HG03175 (cell line): Measurements from ENCODE around the gene SH3BGR.

Source experiments
- ATAC-seq: cut with Tn5 transposase; IDR thresholded peaks from one replicate; pipeline ENCODE4 v1.9.1; 2021; ENCODE audit warnings: mild to moderate bottlenecking, moderate library complexity; ENCODE audit not compliant: unreplicated experiment

Gene SH3BGR

DNA sequence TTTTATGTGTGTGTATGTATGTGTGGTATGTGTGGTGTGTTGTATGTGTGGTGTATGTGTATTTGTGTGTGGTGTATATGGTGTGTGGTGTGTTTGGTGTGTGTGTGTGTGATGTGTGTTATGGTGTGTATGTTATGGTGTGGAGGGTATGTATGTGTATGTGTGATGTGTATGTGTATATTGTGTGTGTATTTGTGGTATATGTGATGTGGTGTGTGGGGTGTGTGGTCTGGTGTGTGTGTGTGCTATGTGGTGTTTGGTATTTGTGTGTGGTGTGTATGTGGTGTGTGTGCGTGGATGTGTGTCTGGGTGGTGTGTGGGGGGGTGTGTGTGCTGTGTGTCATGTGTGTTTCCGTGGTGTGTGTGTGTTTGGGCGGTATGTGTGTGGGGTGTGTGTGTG lies 59.3 kb downstream of the SH3BGR start:
- ATAC-seq, result no peak

DNA sequence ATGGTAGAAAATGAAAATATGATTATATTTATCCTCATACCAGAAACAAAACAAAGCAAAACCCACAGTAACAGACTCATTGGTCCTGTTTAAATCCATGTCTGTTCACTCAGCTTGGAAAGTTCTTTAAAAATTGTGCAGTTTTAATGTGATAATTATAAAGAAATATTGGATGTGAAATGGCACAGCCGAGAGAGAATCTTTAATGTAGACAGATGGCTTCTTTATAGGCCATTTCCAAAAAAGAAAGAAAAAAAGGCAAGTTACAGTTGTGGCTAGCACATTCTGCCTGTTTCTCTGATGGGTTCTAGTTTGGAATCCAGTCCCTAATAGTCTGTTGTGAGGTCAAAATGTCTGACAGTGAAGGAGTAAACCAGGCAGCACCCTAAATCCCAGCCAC lies 62.0 kb downstream of the SH3BGR start:
- no peak for ATAC-seq

DNA sequence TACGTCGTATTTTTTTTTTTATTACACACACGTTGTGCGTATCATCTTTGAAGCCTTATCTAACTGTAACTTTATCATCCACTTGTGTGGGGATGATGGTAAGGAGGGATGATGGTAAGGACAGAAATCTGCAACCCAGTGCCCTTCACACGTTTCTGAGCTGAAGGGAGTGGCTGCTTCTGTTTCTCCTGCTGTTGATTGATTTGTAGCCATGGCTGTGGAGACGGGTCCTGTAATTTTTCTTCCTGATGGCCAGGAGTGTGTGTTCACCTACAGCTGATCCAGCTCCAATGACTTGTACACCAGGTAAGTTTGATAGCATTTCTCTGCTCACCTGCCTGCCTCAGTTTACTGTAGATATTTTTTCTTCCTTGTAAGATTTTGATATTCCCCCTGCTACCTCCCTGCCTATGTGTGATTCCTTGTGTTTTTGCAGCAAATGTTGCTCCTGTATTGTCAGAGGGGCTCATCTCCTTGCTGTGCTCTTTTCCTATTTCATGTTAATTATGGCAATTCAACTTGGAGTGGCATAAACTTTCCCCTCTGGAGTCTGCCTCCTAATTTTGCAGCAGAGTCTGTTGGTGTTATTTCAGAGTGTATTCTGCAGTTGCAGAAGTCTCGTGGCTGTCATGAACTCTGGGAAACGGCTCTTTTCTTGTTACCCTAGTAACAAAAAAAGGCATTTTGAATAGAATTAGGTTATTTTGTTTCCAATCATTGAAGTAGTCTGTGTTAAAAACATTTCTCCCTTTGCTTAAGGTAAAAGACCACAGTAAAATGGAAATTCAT lies 64.1 kb downstream of the SH3BGR start:
- no peak for ATAC-seq

DNA sequence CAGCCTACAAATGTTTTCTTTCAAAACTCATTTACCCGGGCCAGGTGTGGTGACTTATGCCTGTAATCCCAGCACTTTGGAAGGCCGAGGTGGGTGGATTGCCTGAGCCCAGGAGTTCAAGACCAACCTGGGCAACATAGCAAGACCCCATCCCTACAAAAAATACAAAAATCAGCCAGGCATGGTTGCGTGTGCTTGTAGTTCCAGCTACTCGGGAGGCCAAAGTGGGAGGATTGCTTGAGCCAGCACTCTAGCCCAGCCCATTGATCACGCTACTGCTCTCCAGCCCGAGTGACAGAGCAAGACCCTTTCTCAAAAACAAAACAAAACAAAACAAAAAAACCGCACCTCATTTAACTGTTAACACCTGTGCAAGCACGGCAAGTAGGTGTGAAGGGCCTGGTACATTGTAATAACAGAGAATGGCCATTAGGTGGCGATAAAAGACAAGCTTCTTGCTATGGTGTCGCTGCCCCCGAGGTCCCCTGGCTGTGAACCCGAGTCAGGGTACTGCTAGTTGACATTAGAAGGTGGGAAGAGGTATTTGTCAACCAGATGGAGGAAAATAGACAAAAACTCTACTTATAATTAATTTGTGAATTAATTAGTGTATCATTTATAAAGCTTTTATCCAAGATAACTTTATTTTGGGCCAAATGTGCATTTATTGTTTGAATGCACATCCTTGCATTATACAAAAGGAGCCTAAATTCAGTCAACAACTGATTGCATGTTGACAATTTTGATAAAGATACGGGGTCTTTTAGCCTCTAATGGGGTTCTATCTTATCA lies 66.5 kb downstream of the SH3BGR start:
- peak; percentile 76 for ATAC-seq

DNA sequence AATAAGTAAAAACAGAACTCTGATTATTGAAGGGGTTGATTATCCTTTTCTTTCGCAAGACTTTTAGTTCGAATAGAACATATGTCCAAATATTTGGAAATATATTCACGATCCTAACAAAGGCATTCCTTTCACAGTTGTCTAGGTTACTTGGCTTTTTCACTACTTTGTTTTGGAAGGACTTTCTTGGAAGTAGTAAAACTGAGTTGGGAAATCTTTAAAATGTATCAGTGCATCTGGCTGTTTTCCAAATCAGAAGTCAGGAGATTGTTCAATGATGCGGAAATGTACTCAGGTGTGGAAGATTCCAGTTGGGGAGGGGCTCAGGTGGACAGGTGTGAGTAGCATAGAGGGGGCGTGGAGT lies 67.1 kb downstream of the SH3BGR start:
- no peak for ATAC-seq

DNA sequence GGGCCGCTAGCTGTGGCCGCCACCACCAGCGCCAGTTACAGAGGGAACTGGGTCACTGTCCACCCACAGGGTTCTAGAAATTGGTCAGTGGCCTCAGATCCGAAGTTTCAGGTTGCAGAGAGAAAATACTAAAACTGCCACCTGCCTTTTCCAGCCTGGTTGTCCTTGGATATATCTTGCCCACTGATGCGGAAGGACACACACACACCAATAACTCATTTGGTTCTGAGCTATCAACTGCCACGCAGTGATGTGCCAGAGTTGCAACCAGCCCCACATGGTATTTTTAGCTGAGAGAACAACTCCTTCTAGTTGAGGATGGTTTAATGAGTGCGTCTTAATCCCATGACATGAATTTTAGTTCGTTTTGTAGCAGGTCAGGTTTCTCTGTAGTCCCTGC lies 68.1 kb downstream of the SH3BGR start:
- ATAC-seq, result no peak

DNA sequence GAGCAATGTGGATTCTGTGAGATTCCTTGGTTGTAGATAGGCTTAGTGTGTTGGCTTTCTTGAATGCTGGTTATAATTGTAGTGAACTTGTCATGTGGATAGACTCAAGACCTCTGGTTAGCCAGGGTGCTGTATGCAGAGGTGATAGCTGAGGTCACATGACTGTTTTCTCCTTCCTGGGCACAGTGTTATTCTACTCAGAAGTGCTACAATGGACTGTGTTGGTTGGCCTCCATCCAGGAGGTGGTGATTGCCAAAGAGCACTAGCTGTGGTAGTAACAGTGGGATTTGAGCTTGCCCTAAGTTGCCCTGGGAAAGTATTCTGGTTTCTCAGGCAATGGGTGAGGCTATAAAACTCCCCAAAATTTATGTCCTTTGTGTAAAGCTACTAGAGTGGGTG lies 71.6 kb downstream of the SH3BGR start:
- ATAC-seq, result no peak

DNA sequence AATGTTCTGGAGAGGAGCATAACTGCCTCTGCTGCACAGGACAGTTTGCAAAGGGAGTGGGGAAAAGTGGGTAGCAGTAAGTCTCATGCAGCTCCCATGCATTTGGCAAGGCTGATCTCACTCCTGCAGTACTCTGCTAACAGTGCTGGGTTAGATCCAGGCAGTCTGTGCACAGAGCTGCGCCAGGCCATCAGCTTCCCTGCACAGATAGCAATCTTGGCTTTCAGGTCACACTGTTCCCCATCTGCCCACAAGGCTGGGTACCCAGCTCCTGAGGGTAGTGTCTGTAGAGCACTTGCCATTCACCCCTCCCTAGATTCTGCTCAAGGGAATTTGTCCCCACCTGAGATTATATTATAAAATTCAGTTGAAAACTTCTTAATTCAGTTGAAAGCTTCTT lies 72.1 kb downstream of the SH3BGR start:
- ATAC-seq, result no peak

DNA sequence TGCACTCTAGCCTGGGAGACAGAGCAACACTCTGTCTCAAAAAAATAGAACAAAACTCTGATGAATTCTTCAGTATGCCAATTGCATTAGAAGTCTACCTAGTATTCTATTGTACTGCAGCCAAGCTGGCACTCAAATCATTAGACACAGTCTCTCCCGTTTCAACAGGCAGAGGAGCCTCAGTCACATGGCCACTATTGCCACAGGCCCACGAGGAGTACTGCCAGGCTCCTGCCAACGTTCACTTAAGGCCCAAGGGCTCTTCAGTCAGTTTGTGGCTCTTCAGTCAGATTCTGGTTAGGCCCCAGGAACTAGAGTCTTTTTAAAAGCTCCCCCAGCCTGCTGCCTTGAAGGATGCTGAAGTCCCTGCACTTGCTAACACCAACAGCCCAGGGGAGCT lies 73.4 kb downstream of the SH3BGR start:
- ATAC-seq, result no peak

DNA sequence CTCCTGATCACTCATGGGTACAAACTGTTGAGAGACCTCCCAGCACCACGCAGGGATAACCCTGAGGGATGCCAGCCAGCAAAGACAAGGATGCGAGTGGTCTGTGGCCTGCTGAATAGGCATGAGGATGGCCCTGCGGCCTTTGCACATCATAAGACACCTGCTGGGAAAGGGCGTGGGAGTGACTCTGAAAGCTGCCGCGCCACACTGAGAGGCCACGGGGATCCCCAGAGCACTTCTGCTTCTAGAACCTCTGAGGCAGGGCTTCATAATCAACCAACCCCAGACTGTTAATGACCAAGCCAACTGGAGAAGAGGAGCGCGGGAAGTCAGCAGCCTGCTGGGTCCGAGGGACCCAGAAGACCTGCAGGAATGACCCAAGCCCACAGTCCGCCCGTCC lies 73.8 kb downstream of the SH3BGR start:
- no peak for ATAC-seq

DNA sequence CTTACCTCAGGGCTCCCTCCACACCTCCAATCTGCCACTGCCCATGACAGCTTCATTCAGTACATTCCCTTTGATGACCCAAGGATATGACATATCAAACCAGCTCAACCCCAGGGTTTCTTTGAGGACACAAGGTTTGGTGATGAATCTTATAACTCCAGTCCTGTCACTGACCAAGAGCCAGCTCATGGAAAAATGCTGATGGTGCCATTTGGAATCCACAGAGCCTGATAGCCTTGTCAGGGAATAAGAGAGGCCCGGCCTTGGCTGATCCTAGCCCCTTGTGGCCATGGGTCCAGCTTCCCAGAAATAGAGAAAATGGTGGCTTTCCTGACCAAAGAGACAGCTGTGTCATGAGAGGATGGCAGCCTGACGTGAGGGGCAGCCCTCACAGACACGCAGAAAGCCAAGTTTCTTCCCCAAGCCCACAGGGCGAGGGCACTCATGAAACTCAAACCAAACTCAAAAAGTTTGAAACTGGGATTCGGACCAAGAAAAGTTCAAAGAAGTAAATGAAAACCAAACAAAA lies 75.4 kb downstream of the SH3BGR start:
- no peak for ATAC-seq

DNA sequence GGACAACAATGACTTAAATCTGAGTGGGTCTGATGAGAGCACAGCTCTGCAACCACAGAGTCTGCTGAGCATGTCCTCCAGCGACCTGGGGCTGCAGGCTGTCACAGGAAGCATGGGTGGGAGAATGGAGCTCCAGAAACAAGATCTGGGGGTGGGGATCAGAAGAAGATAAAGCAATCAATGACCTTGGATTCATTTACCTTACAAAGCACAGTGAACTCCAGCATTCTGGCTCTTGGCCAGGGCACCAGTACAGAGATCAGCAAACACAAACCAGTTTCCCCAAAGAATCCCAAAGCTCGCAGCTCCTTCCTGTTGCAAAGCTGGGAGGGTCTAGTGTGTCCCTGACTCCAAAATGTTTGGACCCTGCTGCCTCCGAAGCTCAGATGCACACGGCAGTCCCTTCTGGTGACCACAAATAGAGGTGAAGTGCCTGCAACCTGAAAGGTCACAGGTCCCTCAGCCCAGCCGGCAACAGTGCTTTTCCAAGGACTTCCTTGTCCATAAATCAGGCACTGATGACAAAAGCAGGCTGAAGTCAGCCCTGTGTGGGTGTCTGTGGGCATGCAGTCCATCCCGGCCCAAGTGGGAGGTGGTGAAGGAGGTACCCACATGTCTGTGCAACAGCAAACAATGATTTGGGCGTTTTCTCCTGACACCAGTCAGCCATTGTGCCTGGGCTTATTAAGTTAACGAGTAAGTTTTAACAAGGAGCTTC lies 76.1 kb downstream of the SH3BGR start:
- no peak for ATAC-seq

DNA sequence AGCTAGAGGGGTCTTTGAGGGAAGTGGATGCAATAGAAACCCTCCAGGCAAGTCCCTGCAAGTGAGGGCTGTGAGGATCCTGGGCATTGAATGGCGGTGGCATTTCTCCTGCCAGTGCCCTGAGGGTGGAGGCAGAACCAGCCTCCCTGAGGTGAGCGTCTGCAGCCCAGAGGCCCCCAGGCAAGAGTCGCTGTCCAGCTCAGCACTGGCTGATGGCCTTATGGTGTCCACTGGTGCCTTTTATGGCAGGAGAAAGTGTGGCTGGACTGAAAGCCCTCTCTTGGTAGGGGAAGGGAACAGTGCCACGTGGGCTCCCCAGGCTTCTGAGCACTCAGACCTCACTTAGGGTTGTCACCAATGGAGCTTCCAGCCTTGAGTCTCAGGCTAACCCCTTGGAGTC lies 77.3 kb downstream of the SH3BGR start:
- no peak for ATAC-seq

DNA sequence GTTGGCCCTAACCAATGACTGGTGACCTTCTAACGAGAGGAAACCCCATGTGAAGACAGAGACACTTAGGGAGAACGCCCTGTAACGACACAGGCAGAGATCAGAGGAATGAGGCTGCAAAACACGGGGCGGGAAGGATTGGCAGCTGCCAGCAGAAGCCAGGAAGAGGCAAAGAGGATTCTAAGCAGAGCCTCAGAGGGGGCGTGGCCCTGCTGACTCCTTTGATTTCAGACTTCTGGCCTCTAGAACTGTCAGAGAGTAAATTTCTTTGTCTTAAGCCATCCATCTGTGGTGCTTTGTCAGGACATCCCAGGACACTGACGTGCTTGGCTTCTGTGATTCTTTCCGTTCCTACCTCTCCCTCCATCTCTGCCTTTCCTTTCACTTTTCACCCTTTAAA lies 79.3 kb downstream of the SH3BGR start:
- ATAC-seq, result no peak

DNA sequence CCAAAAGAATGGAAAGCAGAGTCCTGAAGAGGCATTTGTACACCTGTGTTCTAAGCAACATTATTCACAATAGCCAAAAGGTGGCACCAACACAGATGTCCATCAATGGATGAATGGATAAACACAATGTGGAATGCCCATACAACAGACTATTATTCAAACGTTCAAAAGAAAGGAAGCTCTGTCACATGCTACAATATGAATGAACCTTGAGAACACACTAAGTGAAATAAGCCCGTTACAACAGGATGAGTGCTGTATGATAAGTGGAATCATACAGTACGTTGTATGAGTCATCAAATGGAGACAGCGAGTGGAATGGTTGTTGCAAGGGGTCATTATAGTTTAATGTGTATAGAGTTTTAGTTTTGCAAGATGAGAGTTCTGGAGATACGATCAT lies 80.1 kb downstream of the SH3BGR start:
- no peak for ATAC-seq

DNA sequence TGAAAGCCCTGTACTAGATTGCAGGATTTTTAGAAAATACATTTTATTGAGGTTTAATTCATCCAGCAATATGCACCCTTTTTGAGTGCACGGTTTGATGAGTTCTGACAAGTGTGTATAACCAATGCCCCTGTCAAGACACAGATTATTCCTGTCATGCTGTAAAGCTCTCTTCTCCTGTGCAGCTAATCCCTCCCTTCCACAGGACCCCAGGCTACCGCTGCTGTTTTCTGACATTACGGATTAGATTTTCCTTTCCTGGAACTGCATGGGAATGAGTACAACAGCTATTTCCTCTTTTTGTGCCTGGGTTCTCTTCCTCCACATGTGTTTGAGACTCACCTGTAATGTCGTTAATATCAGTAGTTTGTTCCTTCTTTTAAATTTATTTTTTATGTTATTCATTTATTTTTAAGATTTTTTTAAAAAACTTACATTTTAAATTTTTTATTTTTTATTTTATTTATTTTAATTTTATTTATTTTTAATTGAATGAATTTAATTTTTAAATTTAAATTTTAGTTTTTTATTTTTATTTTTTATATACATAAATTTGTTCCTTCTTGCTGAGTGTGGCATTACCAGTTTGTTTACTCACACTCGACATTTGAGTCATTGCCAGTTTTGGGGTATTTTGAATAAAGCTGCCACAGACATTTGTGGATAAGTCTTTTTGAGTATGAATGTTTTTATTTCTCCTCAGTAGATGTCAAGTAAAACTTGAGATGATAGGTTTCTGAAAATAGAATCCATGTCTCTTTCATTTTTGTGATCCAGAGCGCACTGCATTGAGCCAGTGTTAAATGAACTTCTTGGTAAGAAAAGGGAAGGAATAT lies 82.0 kb downstream of the SH3BGR start:
- no peak for ATAC-seq

DNA sequence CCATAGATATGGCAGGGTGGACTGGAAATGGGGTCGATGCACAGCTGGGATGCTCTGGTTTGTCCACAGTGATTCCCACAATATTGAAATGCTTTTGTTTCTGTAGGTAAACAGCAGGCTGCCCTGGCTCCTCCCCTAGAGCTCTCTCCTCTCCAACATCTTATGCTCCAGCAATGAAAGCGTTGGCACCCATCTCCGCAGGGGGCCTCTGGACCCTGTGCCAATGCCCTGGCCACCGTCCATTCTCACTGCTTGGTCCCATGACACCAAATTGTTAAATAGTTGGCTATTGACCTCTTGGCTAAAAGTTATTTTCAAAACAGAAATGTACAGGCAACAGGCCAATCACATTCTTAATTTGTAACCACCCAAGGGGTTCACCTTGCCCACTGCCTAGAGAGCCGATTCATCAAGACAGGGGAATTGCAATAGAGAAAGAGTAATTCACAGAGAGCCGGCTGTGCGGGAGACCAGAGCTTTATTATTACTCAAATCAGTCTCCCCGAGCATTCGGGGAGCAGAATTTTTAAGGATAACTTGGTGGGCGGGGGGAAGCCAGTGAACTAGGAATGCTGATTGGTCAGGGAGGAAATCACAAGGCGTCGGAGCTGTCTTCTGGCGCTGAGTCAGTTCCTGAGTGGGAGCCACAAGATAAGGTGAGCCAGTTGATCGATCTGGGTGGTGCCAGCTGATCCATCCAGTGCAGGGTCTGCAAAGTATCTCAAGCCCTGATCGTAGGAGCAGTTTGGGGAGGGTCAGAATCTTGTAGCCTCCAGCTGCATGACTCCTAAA lies 84.1 kb downstream of the SH3BGR start:
- no peak for ATAC-seq

DNA sequence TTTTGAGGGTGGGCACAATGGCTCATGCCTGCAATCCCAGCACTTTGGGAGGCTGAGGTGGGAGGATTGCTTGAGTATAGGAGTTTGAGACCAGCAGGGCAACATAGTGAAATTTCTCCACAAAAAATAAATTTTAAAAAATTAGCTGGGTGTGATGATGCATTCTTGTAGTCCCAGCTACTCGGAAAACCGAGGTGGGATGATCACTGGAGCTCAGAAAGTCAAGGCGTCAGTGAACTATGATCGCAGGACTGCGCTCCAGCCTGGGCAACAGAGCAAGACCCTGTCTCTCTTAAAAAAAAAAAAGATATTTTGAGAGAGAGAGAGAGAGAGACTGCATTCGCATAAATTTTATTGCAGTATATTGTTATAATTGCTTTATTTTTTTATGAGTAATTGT lies 85.1 kb downstream of the SH3BGR start:
- no peak for ATAC-seq

DNA sequence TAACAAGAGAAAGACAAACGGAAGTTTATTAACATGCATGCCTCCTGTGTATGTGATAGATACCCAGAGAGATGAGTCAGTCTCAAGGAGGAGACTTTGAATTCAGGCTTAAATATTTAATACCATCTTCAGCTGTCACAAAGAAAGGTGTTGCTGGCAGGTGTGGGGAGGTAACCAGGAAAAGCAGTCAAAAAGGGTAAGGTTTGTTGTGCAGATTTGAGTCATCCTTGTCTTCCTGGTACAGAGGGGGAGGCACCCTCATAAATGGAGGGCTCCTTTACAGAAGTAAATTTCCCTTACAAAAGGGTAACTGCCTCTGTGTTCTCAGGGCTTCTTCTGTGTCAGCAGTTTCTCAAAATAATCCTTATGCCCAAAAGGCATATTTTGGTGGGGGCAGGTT lies 85.8 kb downstream of the SH3BGR start:
- ATAC-seq, result no peak

DNA sequence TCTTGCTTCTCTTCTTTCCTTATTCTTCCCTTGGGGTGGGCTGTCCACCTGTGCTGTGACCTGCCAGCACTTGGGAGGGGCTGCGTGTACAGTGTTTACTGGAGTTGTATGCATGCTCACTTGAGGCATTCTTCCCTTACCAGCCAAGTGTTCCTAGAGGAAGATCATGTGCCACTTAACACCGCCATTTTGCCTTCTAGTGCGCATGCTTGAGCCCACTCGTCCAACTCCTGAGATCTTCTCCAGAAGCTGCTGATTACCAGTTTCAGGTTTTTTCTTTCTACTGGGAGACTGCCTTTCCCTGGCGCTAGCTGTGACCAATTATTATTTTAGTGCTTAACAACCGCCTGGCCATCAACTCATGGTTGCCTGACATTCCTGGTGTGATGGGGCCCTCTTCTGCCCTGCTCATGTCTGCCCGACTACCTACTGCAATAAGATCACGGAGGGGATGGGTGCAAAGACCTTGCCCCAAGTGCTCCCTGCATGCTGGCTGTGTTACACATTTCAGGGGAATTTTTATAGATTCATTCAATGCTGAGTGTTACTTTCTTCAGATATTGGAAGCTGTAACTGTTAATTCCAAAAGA lies 86.8 kb downstream of the SH3BGR start:
- no peak for ATAC-seq
